UCSD-AML1 (cell line): Measurements from ENCODE around the gene ZFYVE28.
"Not testable (repeated sequence)": the region's sequence is repeated elsewhere in the genome, so short reads cannot be mapped to it uniquely, and the experiment has no call there.

ENCODE experiments used
- DNase-seq: peaks from one replicate; lab custom pipeline; 2025; ENCODE audit not compliant: unreplicated experiment; lab: John Stamatoyannopoulos, UW

Gene ZFYVE28

DNA sequence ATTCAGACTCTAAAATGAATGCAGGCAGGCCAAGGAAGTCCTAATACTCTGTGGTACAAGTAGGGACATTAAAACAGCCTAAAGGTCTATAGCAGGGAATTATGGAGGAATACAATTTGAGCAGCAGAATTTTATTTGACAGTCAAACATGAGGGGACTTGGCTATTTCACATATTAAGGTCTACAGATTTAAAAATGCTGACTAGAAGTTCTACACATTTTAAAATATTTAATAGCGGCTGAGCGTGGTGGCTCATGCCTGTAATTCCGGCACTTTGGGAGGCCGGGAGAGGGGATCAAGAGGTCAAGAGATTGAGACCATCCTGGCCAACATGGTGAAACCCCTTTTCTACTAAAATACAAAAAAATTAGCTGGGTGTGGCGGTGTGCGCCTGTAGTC is 187.4 kb downstream of the ZFYVE28 start:
- no peak for DNase-seq

DNA sequence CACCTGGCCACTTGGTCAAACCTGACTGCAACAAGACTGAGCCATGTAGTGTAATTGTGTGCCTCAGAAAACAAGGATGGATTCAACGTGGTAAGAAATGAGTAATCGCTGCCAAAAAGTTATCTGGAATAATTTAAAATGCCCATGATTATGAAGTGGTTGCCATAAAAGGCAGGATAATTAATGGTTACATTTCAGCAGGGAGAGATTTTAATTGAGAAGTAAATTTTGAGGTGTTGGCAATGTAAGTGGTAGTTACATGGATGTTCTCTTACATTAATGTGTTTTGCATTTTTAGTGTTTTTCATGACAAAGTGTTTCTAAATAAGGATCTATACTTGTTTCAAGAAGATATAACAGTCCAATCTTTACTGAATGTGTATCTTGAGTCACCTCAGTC is 192.2 kb downstream of the ZFYVE28 start:
- no peak for DNase-seq

DNA sequence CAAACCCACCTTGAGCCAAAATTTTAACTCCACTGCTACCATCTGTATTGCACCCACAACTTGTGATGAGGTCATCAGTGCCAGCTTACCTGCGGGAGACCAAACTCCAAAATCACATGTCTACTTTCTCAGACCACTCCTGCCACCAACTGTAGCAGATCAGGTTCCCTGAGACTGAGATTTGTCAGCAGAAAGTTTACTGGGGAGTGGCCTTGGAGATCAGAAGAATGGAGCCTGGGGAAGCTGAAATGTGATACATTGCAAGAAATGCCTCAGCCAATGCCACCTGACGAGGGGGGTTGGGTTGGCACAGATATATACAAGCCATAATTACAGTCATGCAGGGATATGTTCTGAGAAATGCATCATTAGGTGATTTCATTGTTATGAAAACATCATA is 195.6 kb downstream of the ZFYVE28 start:
- DNase-seq = no peak

DNA sequence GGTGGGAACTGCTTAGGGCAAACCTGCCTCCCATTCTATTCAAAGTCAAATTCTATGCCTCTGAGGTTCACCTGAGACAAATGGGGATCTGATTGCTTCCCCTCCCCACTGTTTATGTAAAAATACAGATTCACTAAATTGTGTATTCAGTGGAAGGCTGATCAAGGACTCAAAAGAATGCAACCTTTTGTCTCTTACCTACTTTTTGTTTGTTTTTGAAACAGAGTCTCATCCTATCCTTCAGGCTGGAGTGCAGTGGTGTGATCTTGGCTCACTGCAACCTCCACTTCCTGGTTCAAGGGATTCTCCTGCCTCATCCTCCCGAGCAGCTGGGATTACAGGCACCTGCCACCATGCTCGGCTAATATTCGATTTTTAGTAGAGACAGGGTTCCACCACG is 197.1 kb downstream of the ZFYVE28 start:
- DNase-seq = not testable (repeated sequence)

DNA sequence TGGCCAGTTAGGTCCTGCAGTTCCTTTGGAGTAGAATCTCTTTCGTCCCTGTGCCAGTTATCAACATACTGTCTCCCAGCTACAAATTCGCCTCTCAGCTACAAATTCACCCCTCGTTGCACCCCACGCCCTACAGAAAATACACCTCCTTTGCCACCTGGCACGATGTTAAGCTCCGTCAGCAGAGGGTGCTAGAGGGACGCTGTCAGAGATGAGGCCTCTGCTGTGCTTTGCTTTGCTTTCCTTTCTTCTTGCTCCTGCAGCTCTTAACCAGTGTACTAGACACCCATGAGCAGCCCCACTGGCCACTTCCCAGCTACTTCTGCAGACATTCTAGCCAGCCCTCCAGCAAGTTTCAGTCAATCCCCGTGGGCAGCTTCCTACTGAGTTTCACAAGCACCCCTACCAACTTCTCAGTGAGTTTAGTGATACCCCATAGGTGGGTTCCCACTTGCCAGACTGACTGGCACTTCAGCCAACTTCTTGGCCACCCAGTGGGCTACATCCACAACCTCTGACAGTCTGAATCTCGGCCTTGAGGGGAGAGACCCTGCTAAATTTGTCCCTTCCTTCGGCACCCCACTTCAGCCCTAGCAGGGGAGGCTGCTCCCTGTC is 198.3 kb downstream of the ZFYVE28 start:
- DNase-seq = peak; percentile 62
